NCI-H1417 (cell line): ENCODE results near the gene CBFA2T3.

Experiments used
- DNase-seq, 3 experiments: peaks; one replicate each; lab custom pipeline; 2025; lab: John Stamatoyannopoulos, UW

The CBFA2T3 gene

DNA sequence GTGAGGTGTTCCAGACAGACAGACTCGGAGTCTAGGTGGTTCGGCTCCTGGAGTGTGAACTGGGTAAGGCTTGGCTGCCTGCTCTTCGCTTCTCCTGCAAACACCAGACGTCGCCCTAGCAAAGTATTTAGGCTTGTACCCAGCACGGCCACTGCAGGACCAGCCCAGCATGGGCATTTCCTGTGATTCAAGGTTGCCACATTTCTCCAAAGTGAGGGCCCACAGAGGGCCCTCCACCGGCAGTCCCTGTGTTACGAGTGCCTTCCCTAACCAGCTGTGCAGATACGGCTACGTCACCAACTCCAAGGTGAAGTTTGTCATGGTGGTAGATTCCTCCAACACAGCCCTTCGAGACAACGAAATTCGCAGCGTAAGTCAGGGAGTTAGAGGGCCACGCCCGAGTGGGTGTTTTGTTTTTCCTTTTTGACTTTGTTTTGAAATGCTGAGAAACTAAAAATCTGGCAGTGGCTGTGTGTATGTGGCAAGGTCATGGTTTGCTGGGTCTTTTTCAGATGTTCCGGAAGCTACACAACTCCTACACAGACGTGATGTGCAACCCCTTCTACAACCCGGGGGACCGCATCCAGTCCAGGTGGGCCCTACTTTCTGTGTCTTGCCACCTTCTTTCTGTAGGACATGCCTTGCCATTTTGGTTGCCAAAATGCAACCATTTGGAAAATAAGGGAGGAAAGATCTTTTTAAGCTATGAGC is 117.5 kb downstream of the CBFA2T3 start:
- no peak for DNase-seq

DNA sequence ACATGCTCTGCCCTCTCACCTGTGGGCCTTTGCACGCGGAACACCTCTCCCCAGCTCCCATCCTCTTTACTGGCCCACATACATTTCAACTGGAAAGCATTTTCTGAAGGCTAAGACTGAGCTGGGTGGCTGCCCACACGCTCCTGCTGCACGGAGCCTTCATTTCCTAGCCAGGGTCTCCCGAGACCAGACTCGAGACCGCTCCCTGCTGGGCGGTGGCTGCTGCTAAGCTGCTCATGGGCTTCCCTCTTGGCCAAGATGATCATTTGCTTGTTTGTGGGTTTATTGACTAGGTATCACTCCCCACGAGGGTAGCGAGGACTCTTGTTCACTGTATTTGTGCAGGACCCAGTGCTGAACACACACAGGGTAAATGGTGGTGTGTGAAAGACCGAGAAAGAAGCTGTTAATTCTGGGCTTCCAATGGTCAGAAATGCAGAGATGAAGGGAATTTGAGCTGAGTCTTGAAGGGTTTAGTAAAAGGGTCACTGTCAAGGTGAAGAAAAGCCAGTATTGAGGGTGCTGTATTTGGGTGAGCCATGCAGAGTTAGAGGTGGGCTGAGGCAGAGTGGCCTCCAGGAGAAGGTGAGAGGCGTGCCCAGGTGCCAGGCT is 119.2 kb downstream of the CBFA2T3 start:
- peak; percentile 1 to 53 (median 27) for DNase-seq

DNA sequence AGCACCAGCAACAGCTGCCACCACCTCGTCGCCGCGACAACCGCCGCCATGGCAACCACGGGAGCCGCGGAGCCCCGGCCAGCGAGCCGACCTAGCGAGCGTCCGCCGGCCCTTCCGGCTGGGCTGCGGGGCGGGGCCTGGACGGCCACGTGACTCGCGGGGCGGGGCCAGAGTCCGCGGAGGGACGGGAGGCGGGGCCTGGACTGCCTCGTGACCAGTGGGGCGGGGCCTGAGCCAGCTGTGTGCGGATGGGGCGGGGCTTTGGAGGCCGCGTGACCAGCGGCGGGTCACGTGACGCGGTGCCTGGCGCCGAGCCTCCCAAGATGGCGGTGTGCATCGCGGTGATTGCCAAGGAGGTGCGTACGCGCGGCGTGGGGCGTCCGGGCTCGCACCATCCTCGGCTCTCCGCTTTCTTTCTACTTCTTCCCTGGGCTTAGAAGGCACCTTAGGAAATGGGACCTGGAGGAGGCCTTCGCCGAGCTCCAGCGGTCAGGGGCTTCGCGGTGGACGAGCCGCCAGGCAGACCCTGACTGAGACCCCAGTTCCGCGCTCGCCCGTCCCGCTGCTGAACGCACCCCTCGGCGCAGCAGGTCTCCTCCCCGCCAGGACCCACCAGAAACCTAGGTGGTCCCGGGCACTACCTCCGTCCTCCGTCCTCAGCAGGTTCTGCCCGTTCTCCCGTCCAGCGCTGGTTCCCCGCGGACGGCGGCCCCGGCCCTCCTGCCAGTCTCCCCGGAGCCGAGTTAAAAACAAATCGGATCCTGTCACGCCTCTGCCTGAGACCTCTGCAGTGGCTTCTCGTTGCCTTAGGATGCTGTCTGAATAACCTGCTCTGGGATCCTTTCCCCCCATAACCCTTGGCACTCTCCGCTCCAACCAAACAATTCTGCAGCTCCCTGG is 119.9 kb downstream of the CBFA2T3 start, which contains the start of the genes GALNS and TRAPPC2L:
TSS of gene GALNS (minus strand) at position 120 of the 900 bp plus-strand sequence. CDS start at position 50, 70 bp downstream.
TSS of gene TRAPPC2L (plus strand) at position 300 of the 900 bp plus-strand sequence. CDS start at position 324, 24 bp downstream.
- DNase-seq, result peak; percentile 92 to 97 (median 94)

DNA sequence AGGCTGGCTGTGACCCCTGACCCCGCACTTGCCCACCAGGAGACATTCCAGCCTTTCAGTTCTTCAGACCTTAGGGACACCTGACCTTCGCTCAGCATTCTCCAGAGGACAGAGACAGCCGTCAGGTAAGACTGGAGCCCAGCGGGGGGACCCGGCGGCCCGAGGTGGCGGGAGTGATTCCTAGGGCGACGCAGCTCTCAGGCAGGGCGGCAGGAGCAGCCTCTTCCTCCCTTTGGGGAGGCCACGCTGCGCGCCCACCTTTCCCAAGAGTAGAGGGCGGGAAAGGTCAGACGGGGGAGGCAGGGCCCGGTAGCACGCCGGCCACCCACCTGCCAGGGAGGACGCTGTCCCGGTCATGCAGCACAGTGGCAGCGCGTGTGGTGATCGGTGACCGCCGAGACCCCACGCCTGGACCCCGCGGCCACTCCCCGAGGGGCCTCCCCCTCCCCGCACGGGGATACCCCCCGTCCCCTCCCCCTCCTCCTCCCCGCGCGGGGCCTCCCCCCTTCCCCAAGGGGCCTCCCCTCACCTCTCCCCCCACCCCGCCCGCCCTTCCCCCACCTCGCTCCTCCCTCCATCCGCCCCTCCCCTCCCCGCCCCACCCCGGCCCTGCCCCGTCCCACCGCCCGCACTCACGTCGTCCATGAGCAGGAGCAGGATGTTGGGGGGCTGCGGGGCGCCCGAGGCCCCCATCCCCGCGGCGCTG is 120.7 kb downstream of the CBFA2T3 start:
- peak in 2 of 3 experiments; percentile 36 to 58 for DNase-seq

DNA sequence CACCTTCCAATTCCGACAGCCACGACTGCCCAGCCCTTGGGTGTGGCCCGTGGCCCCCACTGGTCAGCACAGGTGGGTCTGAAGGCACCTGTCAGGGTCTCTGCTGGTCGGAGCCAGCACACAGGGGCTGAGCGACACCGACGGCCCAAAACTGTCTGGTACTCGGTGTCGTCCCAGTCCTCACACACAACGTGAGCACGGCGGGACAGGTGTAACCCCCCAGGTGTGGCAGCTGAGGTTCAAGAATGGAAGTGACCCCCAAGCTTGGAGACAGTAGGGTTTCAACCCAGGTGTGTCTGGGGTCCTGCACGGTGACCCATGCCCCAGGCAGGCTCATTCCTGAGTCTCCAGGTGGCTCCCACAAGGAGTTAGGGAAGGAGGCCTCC is 121.3 kb downstream of the CBFA2T3 start:
- DNase-seq, result no peak

DNA sequence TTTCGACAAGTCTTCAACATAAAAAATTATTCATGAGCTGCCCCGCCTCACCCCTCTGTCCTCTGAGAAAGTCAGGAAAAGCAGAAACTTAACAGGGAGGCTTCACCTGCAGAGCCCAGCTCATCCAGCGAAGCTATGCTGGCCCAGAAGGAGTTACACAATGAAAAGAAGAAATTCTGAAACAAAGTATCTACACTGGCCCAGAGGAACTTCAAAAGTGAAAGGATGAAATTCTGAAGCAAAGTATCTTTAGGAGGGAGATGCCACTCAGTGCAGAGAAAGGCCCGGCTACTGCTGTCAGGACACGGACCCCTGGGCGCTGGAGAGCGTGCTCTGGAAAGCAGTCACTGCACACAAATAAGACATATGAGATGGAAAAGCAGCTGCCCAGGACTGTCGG is 121.8 kb downstream of the CBFA2T3 start:
- DNase-seq, result no peak

DNA sequence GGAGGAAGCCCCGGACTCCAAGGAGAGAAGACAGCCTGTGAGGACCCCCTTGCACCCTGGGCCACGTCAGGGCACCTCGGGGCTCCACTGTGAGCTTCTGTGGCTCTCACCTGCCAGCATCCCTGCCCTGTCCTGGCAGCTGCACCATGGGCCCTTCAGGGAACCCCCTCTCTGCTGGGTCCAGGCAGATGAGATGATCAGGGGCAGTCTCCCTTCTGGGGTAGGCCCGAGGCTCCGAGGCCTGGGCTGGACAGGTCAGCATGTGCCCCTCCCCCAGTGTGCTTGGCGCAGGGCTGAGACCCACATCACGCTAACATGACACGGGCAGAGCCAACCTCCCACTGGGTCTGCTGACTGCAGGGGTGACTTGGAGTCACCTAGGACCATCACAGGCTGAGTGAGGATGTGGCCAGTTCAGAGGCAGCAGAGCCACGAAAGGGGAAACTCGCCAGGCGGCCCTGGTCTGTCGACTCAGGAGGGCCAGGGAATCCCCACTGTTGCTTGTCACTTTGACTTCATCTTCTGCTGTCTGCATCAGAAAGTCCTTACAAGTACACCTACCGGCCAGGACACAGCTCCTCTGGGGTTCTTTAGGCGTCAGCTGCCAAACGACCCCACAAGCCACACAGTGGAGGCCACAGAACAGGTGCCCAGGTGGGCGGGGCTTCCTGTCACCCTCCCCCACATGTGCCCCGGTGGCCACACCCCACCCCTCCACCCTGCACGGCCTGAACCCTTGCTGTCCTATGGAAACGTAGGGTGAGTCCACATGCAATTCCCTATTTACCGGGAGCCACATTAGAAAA is 122.5 kb downstream of the CBFA2T3 start:
- DNase-seq, result no peak

DNA sequence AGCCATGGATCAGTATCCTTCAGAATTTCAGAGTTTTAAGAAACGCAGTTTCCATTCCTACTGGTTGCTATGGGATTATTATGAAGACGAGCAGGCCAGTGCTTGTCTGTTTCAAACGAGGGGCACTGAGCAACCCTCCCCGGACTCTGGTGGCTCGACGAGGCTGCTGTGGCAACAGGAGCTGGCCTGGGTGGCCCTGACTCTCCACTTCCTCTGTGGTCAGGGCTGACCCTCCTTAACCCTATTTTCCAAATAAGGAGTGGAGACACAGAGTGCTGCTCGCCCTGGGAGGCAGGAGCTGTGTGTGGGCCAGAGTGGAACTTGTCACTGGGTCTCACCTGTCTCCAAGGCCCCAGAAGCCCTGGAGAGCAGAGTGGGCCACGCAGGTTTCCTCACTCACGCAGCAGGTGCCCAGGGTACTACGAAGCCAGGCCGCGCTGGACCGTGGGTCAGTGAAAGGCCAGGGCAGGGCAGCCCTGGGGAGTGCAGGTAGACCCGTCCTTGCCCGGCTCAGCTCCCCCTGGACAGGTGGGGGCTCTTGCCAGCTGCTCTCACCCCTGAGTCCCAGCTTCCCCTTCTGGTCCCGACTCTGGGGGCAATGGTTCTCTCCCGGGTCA is 123.6 kb downstream of the CBFA2T3 start:
- DNase-seq, result no peak

DNA sequence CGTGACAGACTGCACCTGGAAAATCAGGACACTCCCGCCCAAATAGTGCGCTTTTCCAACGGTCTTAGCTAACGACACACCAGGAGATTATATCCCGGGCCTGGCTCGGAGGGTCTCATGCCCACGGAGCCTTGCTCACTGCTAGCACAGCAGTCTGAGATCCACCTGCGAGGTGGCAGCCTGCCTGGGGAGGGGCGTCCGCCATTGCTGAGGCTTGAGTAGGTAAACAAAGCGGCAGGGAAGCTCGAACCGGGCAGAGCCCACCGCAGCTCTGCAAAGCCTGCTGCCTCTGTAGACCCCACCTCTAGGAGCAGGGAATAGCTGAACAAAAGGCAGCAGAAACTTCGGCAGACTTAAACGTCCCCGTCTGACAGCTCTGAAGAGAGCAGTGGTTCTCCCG is 125.4 kb downstream of the CBFA2T3 start:
- no peak for DNase-seq

DNA sequence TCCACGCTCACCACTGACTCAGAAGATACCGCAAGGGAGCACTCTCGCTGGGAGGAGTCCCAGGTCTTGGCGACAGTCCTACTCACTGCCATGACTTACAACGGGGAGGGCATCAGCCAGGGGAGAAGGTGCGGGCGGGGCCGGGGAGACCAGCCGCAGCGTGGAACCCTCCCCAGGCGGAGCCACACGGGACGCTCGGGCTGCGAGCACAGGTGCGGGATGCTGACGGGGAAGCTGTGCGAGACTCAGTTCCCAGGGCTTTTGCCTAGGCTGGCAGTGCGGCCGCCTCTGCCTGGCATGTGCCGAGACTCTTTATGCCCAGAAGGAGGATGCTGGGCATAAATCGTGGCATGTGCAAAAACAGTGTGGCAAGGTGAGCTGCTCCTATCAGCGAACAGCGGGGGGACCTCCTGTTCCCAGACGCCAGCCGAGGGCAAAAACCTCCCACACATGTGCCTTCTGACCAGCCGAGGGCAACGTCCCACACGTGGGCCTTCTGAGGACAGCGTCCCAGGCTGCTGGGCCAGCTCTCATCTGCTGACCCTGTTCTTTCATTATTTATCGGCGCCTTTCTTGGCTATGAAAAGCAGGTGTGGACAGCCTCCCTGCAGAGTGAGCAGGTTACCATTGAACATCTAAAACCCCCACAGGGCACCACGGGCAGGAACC is 126.3 kb downstream of the CBFA2T3 start:
- DNase-seq, result no peak

DNA sequence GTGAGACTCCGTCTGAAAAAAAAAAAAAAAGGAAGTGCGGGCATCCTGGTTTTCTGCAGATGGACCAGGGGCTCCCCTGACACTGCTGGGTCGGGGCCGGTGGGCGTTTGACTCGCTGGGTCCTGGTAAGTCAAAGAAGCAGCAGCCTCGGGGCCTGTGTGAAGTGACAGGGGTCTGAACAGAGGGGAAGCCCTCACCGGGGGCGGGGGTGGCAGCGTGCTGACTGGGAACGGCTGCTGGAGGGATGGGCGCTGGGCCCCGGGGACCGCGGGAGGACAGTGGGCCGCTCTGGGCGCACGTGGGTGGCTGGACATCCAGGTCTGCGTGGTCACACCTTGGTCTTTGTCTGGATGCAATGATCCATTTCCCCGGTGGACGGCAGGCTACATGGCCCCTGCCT is 128.4 kb downstream of the CBFA2T3 start:
- no peak for DNase-seq

DNA sequence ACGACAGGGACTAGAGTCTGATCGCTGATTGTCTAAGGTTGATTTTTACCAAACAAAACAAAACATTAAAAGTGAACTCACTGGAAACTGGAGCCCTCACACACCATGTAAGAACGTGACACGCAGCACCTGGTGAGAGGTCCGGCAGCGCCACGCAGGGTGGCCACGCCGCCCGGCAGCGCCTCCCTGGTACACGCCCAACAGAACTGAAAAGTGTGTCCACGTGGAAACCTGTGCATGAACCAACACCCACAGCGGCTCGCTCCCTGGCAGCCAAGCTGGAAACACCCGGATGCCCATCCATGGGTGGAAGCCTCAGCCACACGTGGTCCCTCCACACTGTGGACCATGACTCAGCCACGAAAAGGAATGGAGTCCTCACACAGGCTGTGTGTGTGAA is 129.4 kb downstream of the CBFA2T3 start:
- no peak for DNase-seq

DNA sequence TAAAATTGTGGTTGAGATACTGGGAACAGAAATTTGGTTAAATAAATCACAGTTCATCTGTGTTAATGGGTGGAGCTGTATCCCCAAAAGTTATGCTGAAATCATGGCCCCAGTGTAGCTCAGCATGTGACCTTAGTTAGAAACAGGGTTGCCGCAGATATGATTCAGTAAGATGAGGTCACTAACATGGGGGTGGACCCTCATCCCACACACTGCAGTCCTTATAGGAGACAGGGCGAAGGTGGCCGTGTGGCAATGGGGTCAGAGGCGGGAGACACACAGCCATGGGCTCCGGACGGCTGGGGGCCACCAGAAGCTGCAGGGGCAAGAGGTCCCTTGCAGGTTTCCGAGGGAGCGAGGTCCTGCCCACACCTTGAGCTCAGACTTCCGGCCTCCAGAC is 130.9 kb downstream of the CBFA2T3 start:
- no peak for DNase-seq

DNA sequence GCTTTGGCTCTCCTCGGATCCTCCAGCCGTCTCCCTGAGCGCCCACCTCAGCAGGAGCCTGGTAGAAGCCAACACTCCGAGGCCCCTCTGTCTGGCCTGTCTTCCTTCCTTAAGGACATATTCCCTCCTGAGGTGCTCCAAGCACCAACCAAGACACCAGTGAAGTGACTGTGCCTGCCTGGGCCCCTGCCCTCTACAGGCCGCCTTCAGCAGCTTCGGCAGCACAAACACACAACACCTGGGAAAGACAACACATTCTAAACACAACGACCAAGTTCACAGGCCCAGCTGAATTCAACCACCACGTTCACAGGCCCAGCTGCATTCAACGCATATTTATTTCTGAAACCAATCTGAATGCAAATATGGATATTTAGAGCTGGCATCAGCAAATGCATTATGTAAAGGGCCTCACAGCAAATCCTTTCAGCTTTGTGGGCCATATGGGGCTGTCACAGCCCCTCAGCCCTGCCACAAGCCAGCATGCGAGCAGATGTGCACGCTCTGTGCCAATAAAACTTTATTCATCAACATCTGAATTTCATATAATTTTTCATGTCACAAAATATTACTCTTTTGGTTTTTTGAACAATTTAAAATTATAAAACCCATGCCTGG is 132.5 kb downstream of the CBFA2T3 start:
- no peak for DNase-seq

DNA sequence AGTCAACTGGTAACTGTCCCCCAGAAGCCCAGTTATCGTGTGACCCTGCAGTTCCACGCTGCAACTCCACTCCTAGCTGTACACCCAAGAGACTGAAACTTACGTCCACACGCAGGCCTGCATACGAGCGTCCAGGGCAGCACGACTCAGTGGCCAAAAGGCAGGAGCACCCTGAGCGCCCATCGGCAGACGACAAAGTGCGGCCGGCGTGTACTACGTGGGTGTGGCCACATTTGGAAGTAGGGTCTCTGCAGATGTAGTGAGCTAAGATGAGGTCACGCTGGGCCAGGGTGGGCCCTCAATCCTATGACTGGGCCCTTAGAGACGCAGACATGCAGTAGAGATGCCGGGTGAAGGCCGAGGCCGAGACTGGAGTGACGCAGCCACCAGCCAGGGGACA is 133.8 kb downstream of the CBFA2T3 start:
- DNase-seq, result no peak

DNA sequence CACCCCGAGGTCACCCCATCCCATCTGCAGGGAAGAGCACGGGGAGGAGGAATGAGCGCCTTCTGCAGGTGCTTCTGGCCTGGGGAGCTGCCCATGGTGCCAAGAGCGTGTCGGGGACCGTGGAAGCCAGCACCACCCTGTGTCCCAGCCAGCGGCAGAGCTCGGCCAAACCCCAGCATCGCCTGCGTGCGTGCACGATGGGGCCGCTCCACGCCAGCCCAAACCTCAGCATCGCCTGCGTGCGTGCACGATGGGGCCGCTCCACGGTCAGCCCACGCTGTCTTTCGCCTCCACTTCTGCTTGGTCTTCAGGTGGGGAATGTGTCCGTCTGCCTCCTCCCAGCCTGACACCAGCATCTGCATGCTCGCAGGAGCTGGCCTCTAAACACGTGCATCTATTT is 134.2 kb downstream of the CBFA2T3 start:
- no peak for DNase-seq

DNA sequence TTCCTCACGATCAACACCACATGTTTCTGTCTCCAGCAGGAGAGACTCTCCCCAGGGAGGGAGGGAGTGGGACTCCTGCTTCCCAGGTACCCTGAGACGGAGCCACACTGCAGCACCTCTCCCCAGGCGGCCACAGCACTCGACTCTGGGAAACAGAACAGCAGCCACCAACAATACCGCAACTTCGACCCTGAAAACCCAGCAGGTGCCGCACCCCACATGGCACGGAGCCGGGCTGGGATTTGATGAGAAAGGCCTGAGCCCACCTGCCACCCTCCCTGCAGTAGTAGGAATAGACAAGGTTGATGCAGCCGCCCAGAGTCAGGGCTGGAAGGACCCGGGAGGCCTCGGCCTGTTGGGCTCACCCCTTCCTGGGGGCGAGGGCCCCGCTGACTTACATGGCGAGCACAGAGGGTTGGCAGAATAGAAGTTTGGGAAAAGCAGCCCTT is 134.7 kb downstream of the CBFA2T3 start:
- DNase-seq, result no peak

DNA sequence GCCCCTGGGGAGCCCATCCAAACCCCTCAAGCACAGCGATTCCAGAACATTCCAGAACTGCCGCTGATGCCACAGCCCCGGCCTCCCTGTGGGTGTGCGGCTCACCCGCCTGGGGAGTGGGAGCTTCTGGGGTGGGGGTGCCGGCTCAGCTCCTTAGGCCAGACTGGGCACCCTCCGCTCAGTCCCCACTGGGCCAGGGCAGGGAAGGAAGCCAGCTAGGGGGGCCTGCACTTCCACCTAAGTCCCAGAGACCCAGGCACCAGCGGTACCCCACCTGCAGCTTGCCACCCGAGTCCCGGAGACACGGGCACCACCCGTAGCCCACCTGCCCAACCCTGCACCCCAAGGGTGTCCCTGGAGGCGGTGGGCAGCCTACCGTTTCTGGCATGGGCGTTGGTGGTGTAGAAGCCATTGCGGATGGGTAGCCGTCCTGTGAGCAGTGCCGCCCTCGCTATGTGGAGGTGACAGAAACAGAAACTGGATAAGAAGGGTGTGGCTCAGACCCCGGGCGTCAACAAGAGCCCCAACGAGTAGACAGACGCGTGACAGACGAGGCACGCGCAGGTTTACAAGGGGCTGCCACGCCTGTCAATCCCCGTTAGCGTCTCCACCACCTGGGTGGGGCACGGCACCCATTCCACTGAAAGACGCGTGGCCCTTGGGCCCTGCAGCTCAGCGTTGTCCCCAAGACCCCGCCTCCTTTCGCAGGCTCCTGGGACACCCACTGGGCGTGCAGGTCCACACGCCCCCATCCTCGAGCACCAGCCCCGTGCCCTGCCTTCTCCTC is 135.3 kb downstream of the CBFA2T3 start:
- DNase-seq, result no peak
